Measurements from ENCODE around the gene CDH4.

- TF ChIP-seq CTCF (optimal IDR thresholded peaks at IDR 0.05 in 1 of 3, IDR thresholded peaks at IDR 0.05 in 1 of 3, conservative IDR thresholded peaks at IDR 0.05 in 1 of 3; ENCODE audit: extremely low read depth in 1 of 3, insufficient read depth in 2 of 3, low read length in 3 of 3) (no peak), EZH2 (IDR thresholded peaks at IDR 0.05; ENCODE audit: low read length) (no peak)
Measured at GRCh38 chr20:61977419-61977786, 725.3 kb downstream of the CDH4 start.

Measured in keratinocyte (primary cell).